GOT3 (cell line): Measurements from ENCODE around the gene FANCG.

Source experiments
- DNase-seq: peaks from one replicate; lab custom pipeline; 2025; ENCODE audit warnings: mixed read lengths; lab: John Stamatoyannopoulos, UW

FANCG gene

DNA sequence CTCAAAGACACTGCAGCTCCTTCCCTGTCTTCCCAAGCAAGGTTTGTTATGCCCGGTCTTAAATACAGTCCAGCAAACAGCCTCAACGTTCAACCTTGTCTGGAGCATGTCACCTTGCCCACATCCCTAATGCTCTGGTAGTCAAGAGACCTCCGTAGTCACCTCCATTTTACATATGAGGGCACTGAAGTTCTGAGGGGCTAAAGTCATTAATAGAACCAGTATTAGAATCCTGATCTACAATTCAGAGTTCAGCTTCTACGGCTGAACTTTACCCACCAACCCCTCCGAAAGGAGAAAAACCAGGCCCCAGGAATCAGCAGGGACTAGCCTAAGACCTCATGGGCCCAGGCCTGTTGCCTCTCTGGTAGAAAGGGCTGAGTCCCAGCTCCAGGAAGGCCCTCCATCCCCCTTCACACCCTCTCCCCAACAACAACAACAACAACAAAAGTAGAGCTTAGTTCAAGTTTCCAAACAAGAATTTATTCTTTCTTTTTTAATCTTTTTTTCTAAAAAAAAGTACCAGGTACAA lies 24.0 kb upstream of the FANCG start:
- no peak for DNase-seq

DNA sequence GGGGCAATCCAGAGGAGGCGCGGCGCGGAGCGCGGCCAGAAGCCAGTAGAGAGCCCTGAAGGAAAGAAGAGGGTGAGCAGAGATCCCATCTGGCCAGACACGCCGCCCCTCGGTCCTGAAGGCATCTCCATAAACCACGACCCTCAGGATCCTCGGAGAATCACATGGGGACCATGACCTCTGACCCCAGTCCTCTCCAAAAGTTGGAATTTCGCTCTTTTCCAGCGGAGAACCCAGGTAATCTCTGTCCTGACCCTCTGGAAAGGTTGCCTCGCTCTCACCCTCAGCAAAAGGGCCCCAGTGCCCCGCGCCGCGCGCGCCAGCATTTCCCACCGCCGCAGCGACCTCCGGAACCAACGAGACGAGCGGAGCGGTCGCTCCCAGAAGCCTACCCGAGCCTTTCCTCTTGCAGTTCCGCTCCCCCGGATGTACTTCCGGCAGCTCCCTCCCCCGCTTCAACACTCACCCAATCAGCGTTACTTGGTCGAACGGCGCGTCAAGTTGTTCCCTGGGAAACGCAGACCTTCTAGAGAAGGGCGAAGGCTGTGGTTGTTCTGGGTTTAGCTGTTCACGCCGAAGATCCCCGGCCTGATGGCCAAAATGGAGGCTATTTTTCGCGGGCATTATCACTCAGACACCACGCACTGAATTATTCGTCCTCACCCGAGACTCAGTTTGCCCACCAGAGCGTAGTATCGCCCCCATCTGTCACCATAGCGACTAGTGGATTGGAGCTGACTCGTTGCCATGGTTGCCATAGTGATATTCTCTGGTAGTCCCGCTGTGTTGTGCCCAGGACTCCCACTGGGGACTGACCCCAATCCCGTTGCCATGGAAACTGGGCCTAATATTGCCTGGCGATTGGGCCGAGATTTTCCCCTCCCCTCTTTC lies 23.3 kb upstream of the FANCG start, which contains the start of gene STOML2:
Gene STOML2 (minus strand): TSS at position 363 of the 891 bp plus-strand sequence. CDS start 37 bp downstream, at position 326.
- DNase-seq = peak; percentile 43

DNA sequence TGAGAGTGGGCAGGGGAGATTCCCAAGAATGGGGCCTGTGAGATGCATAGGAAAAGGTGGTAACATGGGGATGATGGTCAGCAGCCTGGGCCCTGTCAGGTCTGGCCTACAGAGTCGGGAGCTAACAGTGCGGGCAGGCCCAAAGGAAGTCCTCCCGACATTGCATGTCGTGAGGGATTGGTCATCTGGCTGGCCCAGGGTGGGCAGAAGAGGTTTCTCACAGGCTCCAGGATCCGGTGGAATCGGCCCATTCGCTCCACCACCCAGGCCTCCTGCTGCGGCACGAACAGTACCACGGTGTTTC lies 22.7 kb upstream of the FANCG start:
- DNase-seq = no peak

DNA sequence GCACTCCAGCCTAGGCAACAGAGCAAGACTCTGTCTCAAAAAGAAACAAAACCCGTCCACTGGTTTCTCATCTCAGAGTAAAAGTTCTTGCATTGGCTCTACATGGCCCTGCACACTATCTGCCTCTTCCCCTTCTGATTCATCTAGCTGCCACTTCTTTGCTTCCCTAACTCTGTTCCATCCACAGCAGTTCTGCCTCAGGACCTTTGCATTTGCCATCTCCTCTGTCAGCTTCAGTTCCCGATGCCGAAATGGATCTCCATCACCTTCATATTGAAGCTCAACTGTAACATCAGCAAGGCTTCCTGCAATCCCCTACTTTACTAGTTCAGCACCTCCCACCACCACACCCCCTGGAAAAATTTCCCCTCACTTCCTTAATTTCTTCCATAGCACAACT lies 17.8 kb upstream of the FANCG start:
- no peak for DNase-seq

DNA sequence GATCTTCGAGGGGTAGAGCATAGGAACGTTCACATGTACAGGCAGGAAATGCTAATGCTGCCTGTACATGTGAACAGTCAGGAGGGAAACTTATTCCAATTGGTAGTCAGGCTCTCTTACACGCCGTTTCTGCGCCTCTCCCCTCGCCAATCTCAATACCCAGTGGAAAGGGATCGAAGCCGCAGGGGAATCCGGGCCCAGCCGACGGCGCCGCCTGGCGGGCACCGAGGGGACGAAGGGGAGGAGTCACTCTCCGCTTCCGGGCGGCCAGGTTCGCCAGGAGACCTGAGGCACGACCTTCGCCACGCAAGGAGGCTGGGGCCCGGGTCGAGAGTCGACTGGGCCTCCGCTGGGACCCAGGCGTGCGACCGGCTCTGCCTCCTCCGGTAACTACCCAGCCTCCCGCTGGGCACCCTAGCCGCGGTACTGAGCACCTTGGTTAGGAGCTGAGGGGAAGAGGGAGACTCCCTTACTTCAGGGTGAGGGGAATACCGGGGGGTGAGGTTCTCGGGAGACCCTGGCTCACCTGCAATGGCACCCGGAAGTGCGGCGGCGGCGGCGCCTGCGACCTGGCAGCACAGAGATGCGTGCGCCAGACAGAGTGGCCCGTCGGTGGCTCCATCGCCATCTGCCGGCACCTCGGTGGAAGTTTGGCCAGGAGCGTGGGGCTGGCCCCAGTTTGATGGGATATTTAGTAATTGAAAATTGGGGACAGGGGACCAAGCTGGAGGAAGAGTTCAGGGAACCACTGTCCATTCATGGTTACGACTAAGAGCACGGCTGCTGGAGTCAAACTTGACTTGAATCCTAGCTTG lies 16.5 kb upstream of the FANCG start, which contains the start of gene PIGO:
Gene PIGO (minus strand): TSS at position 557 of the 815 bp plus-strand sequence. CDS start 1,026 bp downstream, outside the sequence.
- DNase-seq = peak; percentile 38

DNA sequence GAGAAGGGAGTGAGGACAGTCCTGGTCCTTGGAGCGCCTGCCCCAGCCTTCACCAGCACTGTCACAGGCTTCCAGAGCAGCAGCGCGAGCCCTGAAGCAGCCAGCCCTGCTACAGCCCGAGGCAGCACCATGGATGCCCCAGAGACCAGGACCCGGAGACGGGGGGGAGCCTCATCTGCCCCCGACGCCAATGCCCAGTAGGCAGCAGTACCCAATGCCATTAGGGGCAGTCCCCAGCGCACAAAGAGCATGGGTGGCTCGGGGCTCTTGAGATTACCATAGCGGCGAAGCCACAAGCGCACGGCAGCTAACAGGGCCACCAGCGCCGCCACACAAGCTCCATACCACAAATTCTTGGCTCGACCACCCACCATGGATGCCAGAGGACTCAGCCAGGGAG lies 11.8 kb upstream of the FANCG start:
- DNase-seq = no peak

DNA sequence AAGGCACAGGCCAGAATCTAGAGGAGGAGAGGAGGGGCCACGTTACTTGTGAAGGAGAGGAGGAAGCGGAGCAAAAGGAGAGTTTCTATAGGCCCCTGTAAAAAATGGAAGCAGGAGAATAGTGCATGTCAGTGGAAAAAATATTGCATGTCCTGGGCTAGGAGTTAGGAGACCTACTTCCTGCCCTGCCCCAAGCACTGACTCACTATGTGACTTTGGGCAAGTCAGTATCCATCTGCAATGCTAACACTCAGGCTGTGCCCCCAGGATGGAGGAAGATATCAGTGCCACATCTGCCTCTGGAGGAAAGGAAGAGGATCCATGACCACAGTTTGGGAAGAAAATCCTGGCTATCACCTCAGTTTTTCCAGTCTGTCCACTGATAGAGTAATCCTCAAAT lies 9.7 kb upstream of the FANCG start:
- no peak for DNase-seq

DNA sequence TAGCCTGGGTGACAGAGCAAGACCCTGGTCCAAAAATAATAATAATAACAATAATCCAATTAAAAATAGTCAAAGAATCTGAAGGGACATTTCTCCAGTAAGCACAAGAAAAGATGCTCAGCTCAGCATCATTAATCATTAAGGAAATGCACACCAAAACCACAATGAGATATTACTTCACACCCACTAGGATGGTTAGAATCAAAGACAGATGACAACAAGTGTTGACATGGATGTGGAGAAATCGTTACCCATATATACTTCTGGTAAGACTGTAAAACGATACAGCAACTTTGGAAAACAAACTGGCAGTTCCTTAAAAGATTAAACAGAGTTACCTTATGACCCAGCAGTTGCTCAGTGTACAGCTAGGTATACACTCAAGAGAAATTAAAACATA lies 5.3 kb upstream of the FANCG start:
- no peak for DNase-seq

DNA sequence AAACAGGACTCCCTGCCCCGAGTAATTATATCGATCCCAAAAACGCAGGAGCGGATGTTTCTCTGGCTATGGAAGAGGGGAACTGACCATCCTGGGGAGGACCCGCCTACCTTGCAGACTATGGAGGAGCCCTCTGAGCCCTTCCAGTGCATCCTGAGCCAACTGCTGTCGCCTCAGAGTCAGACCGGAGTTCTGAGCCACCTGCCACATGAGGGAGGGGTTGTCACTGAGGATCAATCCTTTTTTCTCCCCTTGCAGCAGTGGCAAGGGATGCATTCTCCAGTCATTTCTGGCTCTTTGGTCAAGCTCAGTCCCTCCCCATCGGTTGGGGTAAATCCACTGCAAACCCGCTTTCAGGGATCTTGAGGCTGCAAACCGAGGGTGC lies 709 bp downstream of the FANCG start:
- DNase-seq = no peak

DNA sequence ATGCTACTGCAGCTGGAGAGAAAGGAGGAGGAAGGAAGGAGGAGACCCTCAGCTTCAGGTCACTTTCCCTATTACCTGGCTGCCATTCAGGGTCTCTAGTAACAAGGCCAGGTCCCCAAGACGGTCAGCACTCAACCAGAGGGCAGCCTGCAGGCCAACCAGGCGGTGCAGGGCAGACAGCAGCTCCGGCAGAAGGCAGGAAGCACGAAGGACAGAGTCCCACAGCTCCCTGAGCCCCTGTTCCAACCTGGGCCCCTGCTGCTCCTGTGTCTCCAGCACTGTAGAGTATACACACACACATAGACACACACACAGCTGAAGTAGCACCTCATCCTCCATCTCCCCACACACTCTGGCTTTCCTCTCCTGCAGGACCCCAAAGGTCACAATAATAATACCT lies 1.7 kb downstream of the FANCG start:
- no peak for DNase-seq

DNA sequence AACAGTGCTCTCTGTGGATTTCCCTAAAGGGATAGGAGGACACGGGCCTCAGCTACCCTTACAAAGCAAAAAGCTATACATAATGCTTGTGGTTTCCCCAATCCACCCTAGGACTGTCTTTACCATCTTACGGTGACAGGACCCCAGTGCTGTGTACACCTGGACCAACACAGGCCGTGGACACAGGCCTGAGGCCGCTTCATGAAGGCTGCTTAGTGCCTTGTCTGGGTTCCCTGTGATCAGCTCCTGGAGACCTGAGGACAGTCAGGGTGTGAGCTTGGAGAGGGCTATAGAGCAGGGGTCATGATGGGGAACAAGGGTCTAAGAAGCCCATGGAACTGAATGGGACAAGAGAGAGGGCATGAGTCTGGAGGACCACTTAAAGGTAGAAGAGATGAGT lies 2.9 kb downstream of the FANCG start:
- no peak for DNase-seq

DNA sequence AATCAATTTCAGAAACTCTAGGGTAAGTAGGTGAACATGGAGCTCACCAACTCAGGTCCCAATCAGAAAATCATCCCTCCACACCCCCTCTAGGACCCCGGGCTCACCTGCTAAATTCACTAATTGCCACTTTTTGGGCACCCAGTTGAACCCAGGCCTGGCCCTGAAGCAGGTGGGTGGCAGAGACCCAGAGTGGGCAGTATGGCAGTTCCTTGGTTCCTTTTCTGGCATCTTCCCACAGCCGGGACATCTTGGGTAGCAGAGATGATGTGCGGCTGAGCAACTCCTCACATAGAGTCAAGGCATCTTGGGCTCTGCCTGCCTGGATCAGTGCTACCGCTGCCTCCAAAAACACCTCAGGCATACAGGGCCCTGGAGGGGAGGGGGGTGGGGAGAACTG lies 4.4 kb downstream of the FANCG start:
- DNase-seq = no peak

DNA sequence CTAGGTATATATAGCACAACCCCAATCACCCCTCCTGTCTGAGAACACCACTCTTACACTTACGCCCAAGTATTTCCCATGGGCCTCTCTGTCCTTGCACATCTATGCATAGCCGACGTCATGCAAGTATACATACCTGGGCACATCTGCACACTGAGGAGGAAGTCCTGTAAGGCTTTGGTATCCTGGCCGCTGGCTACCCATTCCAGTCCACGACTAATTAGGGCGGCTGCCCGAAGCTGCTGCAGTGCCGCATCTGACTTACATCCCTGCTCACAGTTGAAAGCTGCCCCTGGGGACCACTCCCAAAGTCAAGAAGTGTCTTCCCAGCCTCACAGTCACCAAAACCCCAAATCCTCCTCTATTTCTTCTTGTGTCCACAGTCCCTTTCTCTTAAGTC lies 5.0 kb downstream of the FANCG start:
- no peak for DNase-seq

DNA sequence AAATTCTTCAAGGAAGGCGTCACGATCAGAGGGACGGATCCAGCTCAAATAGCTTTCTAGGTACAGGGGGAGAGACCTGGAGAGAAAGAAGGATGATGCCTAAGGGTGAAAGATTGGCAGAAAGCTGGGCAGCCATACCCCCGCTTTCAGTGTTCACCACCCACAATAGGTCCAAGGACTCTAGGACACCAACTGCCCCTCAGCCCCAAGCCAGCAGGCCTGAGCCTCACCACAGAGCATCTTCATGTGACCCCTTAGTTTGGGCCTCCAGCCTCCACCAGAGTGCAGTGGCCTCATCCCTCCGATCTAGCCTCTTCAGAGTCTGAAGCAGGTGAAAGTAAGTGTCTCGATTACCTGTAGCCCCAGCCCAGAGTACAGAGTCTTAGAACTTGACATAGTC lies 5.6 kb downstream of the FANCG start:
- DNase-seq = no peak

DNA sequence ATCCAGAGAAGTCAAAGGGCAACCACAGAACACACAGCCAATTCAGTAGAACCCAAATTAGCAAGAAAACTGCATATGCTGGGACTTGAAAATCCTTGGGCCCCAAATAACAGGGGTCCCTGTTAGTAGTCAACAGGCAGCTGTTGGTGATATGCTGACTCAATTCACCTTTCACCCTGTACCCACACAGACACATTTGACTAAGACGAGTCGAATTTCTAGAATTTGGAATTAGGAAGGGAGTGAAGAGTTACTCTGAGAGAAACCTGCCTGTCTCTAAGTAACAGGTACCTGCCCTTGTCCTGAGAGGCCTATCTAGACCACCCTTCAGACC lies 6.5 kb downstream of the FANCG start:
- DNase-seq = no peak

DNA sequence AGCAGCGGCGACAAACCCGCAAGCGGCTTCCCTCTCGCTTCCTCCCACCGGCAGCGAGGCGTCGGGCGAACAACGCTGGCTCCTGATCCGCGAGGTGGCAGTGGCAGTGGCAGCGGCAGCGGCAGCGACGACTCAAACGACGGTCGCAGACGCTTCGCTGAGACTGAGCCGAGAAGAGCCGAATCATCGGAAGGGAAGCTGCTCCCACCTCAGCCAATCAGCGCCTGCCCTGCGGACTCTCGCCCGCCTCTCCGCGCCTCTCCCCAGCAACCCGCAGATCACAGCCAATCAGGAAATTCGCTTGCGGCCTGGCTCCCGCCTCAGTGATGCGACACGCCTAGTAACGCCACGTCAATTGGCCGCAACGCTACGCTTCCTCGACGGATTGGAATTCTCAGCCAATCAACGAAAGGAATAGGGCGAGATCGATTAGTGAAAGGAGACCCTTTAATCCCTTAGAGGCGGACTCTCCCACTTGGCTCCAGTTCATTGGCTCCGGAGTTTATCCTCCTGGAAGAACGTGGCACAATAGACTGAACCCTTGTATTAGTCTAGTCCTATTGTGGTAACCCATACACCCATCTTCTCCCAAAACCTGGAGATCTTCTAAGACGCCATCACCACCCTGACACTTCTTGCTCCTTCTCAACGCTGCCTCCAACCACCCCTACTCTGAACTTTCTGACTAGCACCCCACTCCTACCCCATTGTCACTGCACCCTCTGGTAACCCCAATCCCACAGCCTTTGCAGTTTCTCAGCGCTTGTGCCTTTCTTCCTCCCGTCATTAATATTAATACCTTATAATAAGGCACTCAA lies 7.1 kb downstream of the FANCG start, which contains the start of gene VCP:
Gene VCP (minus strand): TSS at position 165 of the 818 bp plus-strand sequence. CDS start 272 bp downstream, outside the sequence.
- peak; percentile 78 for DNase-seq

DNA sequence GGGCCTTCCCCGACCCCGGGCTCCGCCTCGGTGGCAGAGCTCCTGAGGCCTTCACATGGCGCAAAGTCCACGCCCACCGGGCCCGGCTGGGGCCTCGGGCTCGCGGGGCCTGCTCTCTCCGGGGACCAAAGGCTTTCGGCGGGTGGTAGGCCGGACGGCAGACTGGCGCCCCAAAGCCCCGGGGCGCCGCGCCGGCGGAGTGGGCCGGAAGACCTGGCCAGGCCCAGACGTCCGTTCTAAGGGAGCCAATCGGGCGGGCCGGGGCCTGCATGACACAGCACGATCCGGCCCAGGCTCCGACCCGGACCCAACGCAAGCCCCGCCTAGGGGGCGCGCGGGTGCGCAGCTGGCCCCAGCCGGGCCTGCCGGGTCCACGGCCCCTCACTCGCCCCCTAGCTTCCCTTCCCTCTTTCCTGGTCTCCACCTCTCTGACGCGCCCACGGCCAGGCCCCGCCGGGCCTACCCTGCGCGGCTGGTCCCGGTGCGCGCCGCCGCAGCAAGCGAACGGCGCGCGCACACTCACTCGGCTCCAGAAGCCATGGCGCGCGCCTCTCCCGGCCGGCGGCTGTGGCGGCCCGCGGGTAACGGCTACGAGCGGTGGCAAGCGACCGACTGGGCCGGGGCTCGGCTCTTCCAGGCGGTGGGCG lies 7.8 kb downstream of the FANCG start:
- peak; percentile 47 for DNase-seq

DNA sequence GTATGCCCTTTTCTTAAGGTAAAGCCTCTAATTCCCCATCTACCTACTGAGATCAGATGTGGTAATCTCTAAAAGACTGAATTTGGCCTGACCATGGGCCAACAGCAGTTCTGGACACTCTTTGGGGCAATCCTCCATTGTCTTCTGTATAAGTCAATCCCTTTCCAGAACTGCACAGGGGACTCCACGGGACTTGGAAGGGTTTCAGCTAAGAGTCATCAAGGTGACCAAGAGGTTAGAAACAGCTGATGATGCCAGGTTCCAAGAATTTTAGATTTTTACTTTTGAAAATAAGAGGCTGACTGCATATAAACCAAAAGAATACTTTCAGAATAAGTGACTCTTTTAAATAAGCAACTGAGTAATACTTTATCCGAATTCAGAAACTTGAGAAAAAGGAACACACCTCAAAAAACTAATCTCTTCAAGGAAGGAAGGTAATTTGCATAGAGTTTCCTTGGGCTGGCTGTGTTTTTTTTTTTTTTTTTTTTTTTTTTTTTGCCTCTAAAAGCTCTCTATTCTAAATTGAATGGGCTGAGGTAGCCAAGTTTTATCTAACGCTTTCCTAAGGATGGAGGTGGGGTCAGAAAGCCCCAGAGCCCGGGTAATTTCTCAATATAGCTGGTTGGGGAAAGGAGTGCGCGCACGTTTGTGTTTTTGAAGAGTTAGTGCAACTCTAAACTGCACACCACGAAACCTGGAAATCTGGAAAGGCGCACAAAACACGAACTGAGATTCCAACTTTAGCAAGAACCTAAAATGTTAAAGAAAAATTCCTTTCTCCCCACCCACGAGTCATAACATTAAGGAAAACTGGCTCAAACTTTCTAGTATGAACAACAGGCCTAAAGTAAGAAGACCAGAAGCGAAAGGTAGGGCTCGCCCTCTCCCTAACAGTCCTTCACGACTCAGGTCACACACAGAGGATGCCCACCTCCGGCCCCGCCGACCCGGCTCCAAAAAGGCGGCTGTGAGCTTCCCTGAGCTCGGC lies 8.6 kb downstream of the FANCG start:
- DNase-seq = no peak

DNA sequence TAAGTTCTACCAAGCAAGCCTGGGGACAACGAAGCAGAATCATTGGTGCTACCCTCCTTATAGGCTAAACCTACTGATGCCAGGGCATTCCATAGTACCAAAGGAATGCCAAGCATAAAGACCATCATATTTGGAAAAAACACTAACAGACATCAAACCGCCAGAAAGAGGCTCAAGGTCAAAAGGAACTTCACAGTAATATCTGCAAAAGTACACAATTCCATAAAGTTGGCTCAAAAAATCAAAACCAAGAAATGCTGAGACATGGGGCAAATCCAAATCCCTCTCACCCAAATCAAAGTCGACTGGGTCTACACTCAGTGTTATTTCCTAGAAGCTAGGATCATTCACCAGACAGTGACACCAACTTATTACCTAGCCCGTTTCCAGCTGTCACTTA lies 10.7 kb downstream of the FANCG start:
- DNase-seq = no peak

DNA sequence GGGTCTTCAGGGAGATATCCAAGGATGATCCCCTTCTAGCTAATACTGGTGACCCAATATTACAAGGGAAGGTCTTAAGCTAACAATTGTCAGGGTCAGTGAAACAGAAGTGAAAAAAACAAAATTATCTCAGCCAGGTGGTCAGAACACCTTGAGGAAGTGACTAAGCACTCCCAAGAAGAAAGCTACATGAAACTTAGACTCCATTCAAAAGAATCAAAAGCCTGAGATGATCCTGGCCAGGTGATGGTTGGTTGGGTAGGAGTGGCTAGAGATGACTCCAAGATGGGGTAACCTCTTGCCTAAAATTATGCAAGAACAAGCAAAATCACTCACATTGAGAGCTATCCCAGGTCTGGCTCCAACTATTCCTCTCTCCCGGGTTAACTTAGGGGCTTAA lies 12.7 kb downstream of the FANCG start:
- DNase-seq = no peak
